Large intestine (tissue), 3 donors: ENCODE data around the gene CORIN. TPM values are rescaled to one million over a fixed set of nuclear protein-coding genes. Genes with fewer than 3 reads are reported as not detected.
A peak's percentile ranks its signal among the peaks of the same experiment; 100 is the strongest.

Experiments used
- DNase-seq, 2 donors: peaks; one replicate each; pipeline versions ENCODE4 v3.0.0 to v3.0.0-alpha.2; 2013
- H3K27ac ChIP-seq: one replicate; pipeline ENCODE4 v1.5.1; 2013; ENCODE audit warnings: low read length
- H3K27me3 ChIP-seq: 2 replicates; pipeline ENCODE4 v1.6.1; 2013; ENCODE audit warnings: low read length; ENCODE audit not compliant: control insufficient read depth, insufficient read depth
- H3K36me3 ChIP-seq: 2 replicates; pipeline ENCODE4 v1.6.1; 2013; ENCODE audit warnings: low read length; ENCODE audit not compliant: control insufficient read depth, insufficient read depth
- H3K4me1 ChIP-seq: one replicate; pipeline ENCODE4 v1.6.1; 2013; ENCODE audit warnings: low read length; ENCODE audit not compliant: control insufficient read depth, insufficient read depth
- H3K4me3 ChIP-seq: one replicate; pipeline ENCODE4 v1.5.1; 2013; ENCODE audit warnings: low read length
- H3K9me3 ChIP-seq: one replicate; pipeline ENCODE4 v1.6.1; 2013; ENCODE audit warnings: mild to moderate bottlenecking, low read depth, low read length, moderate library complexity; ENCODE audit not compliant: control insufficient read depth
- WGBS: methylation state at CpG from one replicate; pipeline ENCODE4 v1.1.5; 2013; ENCODE audit warnings: low lambda C conversion rate; ENCODE audit not compliant: insufficient coverage; 5-methylcytosine and 5-hydroxymethylcytosine counted together
- polyA plus RNA-seq: library from polyadenylated mRNA; unstranded; fragments of 120-200 nt; gene quantifications from one replicate; pipeline ENCODE4 v1.2.1, GENCODE V29; 2013

CORIN gene
- polyA plus RNA-seq, 1 donor: 0.42 TPM

GRCh38 chr4:47590325-47590724 lies 247.5 kb downstream of the CORIN start:
- WGBS: no CpG with 5 or more reads among the region's 1 CpG
- H3K36me3 ChIP-seq: peaks cover 44% of the 10 kb centered on the region

GRCh38 chr4:47579235-47579634 lies 258.6 kb downstream of the CORIN start:
- Histone ChIP-seq H3K4me1 (no peaks in the 10 kb centered on the region), H3K9me3 (no peaks in the 10 kb centered on the region), H3K4me3 (no peak overlapping the region), H3K27me3 (no peaks in the 10 kb centered on the region), H3K27ac (no peak overlapping the region), H3K36me3 (peaks cover 49% of the 10 kb centered on the region)
- no peak for DNase-seq
- 92% methylated on average over 2 of the region's 3 CpGs for WGBS

More at GRCh38 chr4:47590325-47590724, 247.5 kb downstream of the CORIN start:
- Histone ChIP-seq H3K4me3 (no peak overlapping the region), H3K27ac (no peak overlapping the region), H3K27me3 (no peaks in the 10 kb centered on the region), H3K9me3 (peaks cover 2% of the 10 kb centered on the region), H3K4me1 (no peaks in the 10 kb centered on the region)
- DNase-seq: no peak

GRCh38 chr4:47577779-47578553 lies 259.9 kb downstream of the CORIN start:
- H3K9me3 ChIP-seq: no peaks in the 10 kb centered on the region
- no peak overlapping the region for H3K4me3 ChIP-seq
- no peak for DNase-seq
- H3K27ac ChIP-seq: no peak overlapping the region
- no peaks in the 10 kb centered on the region for H3K4me1 ChIP-seq
- no peaks in the 10 kb centered on the region for H3K27me3 ChIP-seq
- WGBS: 55% methylated on average over 1 of the region's 7 CpGs
- peaks cover 46% of the 10 kb centered on the region for H3K36me3 ChIP-seq

- Histone ChIP-seq H3K27ac (no peak overlapping the region), H3K4me1 (no peaks in the 10 kb centered on the region), H3K27me3 (no peaks in the 10 kb centered on the region), H3K36me3 (peaks cover 49% of the 10 kb centered on the region), H3K9me3 (no peaks in the 10 kb centered on the region), H3K4me3 (no peak overlapping the region)
- DNase-seq: no peak
- 100% methylated on average over 1 of the region's 3 CpGs for whole genome bisulfite sequencing
Measured at GRCh38 chr4:47572981-47573380, 264.9 kb downstream of the CORIN start.

- Histone ChIP-seq H3K4me1 (no peaks in the 10 kb centered on the region), H3K36me3 (peaks cover 40% of the 10 kb centered on the region), H3K9me3 (no peaks in the 10 kb centered on the region), H3K27ac (no peak overlapping the region), H3K27me3 (no peaks in the 10 kb centered on the region), H3K4me3 (no peak overlapping the region)
- no peak for DNase-seq
Measured at GRCh38 chr4:47570816-47571215, 267.1 kb downstream of the CORIN start.

GRCh38 chr4:47567511-47567910 lies 270.4 kb downstream of the CORIN start:
- peaks cover 30% of the 10 kb centered on the region for H3K36me3 ChIP-seq
- no peaks in the 10 kb centered on the region for H3K4me1 ChIP-seq
- H3K27ac ChIP-seq: no peak overlapping the region
- 86% methylated on average over 1 of the region's 1 CpG for WGBS
- no peaks in the 10 kb centered on the region for H3K9me3 ChIP-seq
- no peak for DNase-seq
- H3K27me3 ChIP-seq: no peaks in the 10 kb centered on the region
- no peak overlapping the region for H3K4me3 ChIP-seq

GRCh38 chr4:47566969-47567368 lies 270.9 kb downstream of the CORIN start:
- peaks cover 29% of the 10 kb centered on the region for H3K36me3 ChIP-seq
- no peak for DNase-seq
- no peak overlapping the region for H3K4me3 ChIP-seq
- H3K27me3 ChIP-seq: no peaks in the 10 kb centered on the region
- no peaks in the 10 kb centered on the region for H3K4me1 ChIP-seq
- H3K9me3 ChIP-seq: no peaks in the 10 kb centered on the region
- no peak overlapping the region for H3K27ac ChIP-seq

GRCh38 chr4:47566566-47566965 lies 271.3 kb downstream of the CORIN start:
- H3K27me3 ChIP-seq: no peaks in the 10 kb centered on the region
- H3K27ac ChIP-seq: no peak overlapping the region
- DNase-seq: no peak
- no peaks in the 10 kb centered on the region for H3K9me3 ChIP-seq
- WGBS: 100% methylated on average over 1 of the region's 2 CpGs
- peaks cover 27% of the 10 kb centered on the region for H3K36me3 ChIP-seq
- no peaks in the 10 kb centered on the region for H3K4me1 ChIP-seq
- no peak overlapping the region for H3K4me3 ChIP-seq

GRCh38 chr4:47562297-47562696 lies 275.6 kb downstream of the CORIN start:
- no peak for DNase-seq
- Histone ChIP-seq H3K9me3 (no peaks in the 10 kb centered on the region), H3K4me3 (no peak overlapping the region), H3K4me1 (no peaks in the 10 kb centered on the region), H3K27me3 (no peaks in the 10 kb centered on the region), H3K36me3 (peaks cover 25% of the 10 kb centered on the region), H3K27ac (no peak overlapping the region)
- WGBS: 100% methylated on average over 1 of the region's 3 CpGs

GRCh38 chr4:47561331-47561730 lies 276.5 kb downstream of the CORIN start:
- no peaks in the 10 kb centered on the region for H3K4me1 ChIP-seq
- peaks cover 25% of the 10 kb centered on the region for H3K36me3 ChIP-seq
- peak; percentile 2 to 40 for DNase-seq
- H3K4me3 ChIP-seq: no peak overlapping the region
- 33% methylated on average over 1 of the region's 1 CpG for WGBS
- H3K27me3 ChIP-seq: no peaks in the 10 kb centered on the region
- H3K27ac ChIP-seq: no peak overlapping the region
- H3K9me3 ChIP-seq: no peaks in the 10 kb centered on the region

- Histone ChIP-seq H3K9me3 (no peaks in the 10 kb centered on the region), H3K4me1 (no peaks in the 10 kb centered on the region), H3K4me3 (no peak overlapping the region), H3K27me3 (no peaks in the 10 kb centered on the region), H3K36me3 (peaks cover 25% of the 10 kb centered on the region), H3K27ac (no peak overlapping the region)
- no CpG with 5 or more reads among the region's 1 CpG for WGBS
- no peak for DNase-seq
Measured at GRCh38 chr4:47560682-47561081, 277.2 kb downstream of the CORIN start.
